Mucosa of descending colon (tissue), 3 donors: ENCODE measurements around the gene CAMKK2. TPM values are rescaled to one million over a fixed set of nuclear protein-coding genes. Genes with fewer than 3 reads are reported as not detected.

Experiments
- ATAC-seq: fragments of 200-7000 bp; cut with Tn5 transposase; one replicate; pipeline ENCODE4 v1.9.1; 2020; ENCODE audit warnings: mild to moderate bottlenecking, moderate library complexity
- DNase-seq, 3 donors: peaks; one replicate each; pipeline ENCODE4 v3.0.0-alpha.2; 2020
- H3K36me3 ChIP-seq: fragments of 200-600 bp; one replicate; pipeline ENCODE4 v1.8.0; 2021; ENCODE audit warnings: low read depth, mild to moderate bottlenecking
- H3K4me1 ChIP-seq: fragments of 200-600 bp; one replicate; pipeline ENCODE4 v1.8.0; 2021; ENCODE audit warnings: low read depth, mild to moderate bottlenecking
- H3K4me3 ChIP-seq: fragments of 200-600 bp; one replicate; pipeline ENCODE4 v1.8.0; 2021; ENCODE audit warnings: mild to moderate bottlenecking
- H3K9me3 ChIP-seq: fragments of 200-600 bp; one replicate; pipeline ENCODE4 v1.8.0; 2021; ENCODE audit warnings: mild to moderate bottlenecking
- CTCF ChIP-seq: fragments of 200-600 bp; IDR thresholded peaks from one replicate; pipeline ENCODE4 v1.8.0; 2022; ENCODE audit warnings: antibody characterized with exemption, mild to moderate bottlenecking
- intact Hi-C, 2 donors: fragments of 100-400 bp; cut with DNase I in 1 of 2; cut with micrococcal nuclease in 1 of 2; formaldehyde crosslinking; loops; one replicate each; pipeline versions ENCODE4 v1.11.0 to v1.11.1; 2022; cut with DNase I, micrococcal nuclease
- total RNA-seq, 3 donors: library from RNA; stranded (reverse); fragmentation: NEBNext Ultra II Directional in 2 of 3; extraction: Animal tissue kit (Norgen Biotek cat#: 25700) in 2 of 3; gene quantifications; one replicate each; pipeline versions ENCODE4 v1.2.1 to v1.2.4, GENCODE V29; 2021 to 2023
- donor health status: DM: no; HTN: no; CAD: no; lungs with moderate emphysema.
- donor health status: DM: no; HTN: no; CAD: no.
- donor health status: DM: no; HTN: yes; CAD: no.

Gene CAMKK2
- total RNA-seq, 3 donors from 2014 or later, result 44.0 to 57.1 (median 47.3) TPM

GRCh38 chr12:121333747-121334146 lies 37.2 kb upstream of the CAMKK2 start:
- no peaks in the 10 kb centered on the region for H3K4me1 ChIP-seq
- H3K9me3 ChIP-seq, result no peaks in the 10 kb centered on the region
- H3K36me3 ChIP-seq, result peaks cover 11% of the 10 kb centered on the region
- DNase-seq (no peak), ATAC-seq (no peak)
- no peak overlapping the region for H3K4me3 ChIP-seq
- TF ChIP-seq CTCF, result no peak
- intact Hi-C loops, result loop anchor here in 1 of 2 donors (10.0 kb wide), 1 partner anchor 111 kb away; no protein-coding TSS in a partner anchor

GRCh38 chr12:121331248-121331647 lies 34.7 kb upstream of the CAMKK2 start:
- DNase-seq, result no peak

GRCh38 chr12:121330692-121331091 lies 34.2 kb upstream of the CAMKK2 start:
- Histone ChIP-seq H3K4me3 (no peak overlapping the region), H3K4me1 (no peaks in the 10 kb centered on the region), H3K36me3 (peaks cover 14% of the 10 kb centered on the region), H3K9me3 (no peaks in the 10 kb centered on the region)
- intact Hi-C loops, result loop anchor here in 1 of 2 donors (10.0 kb wide), 1 partner anchor 114 kb away; no protein-coding TSS in a partner anchor
- DNase-seq (no peak), ATAC-seq (no peak)
- TF ChIP-seq CTCF, result no peak

More at GRCh38 chr12:121331248-121331647, 34.7 kb upstream of the CAMKK2 start:
- no peak for ATAC-seq
- Histone ChIP-seq H3K9me3 (no peaks in the 10 kb centered on the region), H3K4me3 (no peak overlapping the region), H3K36me3 (peaks cover 15% of the 10 kb centered on the region), H3K4me1 (no peaks in the 10 kb centered on the region)
- intact Hi-C loops, result loop anchor here in 1 of 2 donors (10.0 kb wide), 1 partner anchor 114 kb away; no protein-coding TSS in a partner anchor
- TF ChIP-seq CTCF, result no peak

GRCh38 chr12:121330195-121330594 lies 33.7 kb upstream of the CAMKK2 start:
- Histone ChIP-seq H3K36me3 (peaks cover 10% of the 10 kb centered on the region), H3K4me3 (no peak overlapping the region), H3K9me3 (no peaks in the 10 kb centered on the region), H3K4me1 (no peaks in the 10 kb centered on the region)
- TF ChIP-seq CTCF, result no peak
- intact Hi-C loops, result loop anchor here in 1 of 2 donors (10.0 kb wide), 1 partner anchor 115 kb away; no protein-coding TSS in a partner anchor
- ATAC-seq (no peak), DNase-seq (no peak)

- Histone ChIP-seq H3K4me1 (no peaks in the 10 kb centered on the region), H3K36me3 (peaks cover 10% of the 10 kb centered on the region), H3K9me3 (no peaks in the 10 kb centered on the region), H3K4me3 (no peak overlapping the region)
- no peak for ATAC-seq
- intact Hi-C loops, result no loop called here
- no peak for DNase-seq
- TF ChIP-seq CTCF, result no peak
These were observed 32.1 kb upstream of the CAMKK2 start for GRCh38 chr12:121328620-121329019.
